Embryonic facial prominence (tissue), 1 donor: Measurements from ENCODE around the gene ATRNL1.
A peak's percentile ranks its signal among the peaks of the same experiment; 100 is the strongest.
"Not testable (repeated sequence)": the region's sequence is repeated elsewhere in the genome, so short reads cannot be mapped to it uniquely, and the experiment has no call there.

Source experiments
- DNase-seq: peaks from one replicate; pipeline ENCODE4 v3.0.0-alpha.2; 2016; ENCODE audit errors: extremely low spot score

ATRNL1 gene

DNA sequence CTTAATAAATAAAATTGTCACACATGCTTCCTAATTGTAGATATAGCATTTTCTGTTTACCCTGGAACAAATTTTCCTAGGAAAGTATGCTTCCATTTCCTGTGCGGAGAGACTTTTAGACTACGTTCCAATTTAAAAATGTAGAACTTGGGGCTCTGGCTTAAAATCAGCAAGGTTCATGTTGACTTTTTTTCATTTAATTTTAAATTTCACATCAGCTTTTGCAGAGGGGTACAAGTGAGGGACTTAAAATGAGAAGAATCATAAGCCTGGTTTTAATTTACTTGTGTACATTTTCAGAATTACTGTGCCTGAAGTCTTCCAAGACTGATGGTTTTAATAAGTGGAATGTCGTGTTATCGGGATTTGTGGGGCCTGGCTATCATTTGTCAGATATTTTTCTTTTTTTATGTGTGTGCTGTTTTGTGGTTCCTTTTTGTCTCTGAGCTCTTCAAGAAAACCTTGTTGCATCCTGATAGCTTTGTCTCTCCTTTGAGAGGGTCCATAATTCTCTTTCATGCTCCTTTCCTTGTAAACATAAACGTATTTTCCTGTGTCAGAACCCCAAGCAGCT is 8.8 kb upstream of the ATRNL1 start:
- peak; percentile 46 for DNase-seq

- DNase-seq = no peak
These were observed 2.0 kb upstream of the ATRNL1 start for GRCh38 chr10:115091161-115091560.

DNA sequence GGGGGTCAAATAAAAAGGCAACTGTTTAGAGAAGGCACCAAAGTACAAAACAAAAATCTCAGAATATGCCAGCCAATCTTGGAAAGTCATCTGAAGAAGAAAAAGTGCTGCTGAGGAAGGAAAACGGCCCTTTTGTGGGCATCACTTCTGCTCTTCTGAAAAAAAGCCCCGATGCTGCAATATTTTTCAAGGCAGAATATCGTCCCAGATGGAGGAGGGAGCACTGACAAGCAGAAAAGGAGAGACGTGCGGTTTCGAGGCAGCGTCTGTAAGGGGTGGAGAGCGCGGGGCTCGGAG is 959 bp upstream of the ATRNL1 start:
- no peak for DNase-seq

- peak; percentile 69 for DNase-seq
These were observed 445 bp upstream of the ATRNL1 start for GRCh38 chr10:115092555-115093285.

DNA sequence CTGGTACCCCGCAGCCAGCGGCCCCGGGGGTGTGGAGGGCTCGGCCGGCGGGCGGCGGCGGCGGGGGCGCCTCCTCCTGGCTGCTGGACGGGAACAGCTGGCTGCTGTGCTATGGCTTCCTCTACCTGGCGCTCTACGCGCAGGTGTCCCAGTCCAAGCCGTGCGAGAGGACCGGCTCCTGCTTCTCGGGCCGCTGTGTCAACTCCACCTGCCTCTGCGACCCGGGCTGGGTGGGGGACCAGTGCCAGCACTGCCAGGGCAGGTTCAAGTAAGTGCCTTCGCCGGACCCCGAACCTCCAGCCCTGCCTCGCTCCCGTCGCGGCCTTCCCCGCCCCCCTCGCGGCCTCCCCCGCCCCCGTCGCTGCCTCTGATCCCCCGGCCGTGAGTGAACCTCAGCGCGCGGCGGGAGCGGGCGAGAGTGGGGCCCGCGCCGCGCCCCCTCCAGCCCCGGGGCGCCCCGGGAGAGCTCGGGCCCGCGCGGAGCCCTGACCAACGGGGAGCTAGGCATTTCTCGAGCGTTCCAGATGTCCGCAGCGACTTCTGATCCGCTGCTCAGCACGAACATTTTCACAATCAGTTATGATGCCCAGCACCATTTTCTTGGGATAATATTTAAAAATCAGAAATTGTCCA is 727 bp downstream of the ATRNL1 start:
- no peak for DNase-seq

DNA sequence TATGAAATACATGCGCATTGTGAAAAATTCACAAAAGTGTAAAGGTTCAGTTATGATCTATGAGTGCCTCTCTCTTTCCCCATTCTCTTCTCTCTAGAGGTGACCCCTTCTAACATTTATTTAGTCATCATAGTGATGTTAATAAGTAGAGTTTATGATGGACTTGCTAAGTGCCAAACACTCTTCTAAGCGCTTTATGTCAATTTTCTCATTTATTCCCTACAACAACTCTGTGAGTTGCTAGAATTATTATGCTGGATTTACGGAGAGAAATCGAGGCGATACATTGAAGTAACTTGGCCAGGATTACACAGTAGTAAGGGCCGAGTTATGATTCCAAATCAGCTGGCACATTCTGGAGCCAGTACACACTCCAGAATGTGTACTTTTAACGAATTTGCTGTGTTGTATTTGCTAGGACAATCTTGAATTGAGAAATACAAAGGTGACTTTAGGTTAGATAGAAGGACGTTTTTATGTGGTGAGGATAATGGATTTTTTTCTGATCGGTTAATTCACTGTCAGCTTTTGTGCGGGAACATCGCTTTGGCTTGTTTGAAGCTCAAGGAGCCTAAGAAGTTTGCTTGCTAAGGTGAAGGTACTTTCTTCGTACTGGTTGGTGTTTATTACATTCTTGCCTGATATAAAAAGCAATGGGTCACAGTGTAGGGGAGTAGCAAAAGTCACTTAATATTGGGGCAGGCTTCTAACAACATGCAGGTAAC is 1.4 kb downstream of the ATRNL1 start:
- DNase-seq = no peak

GRCh38 chr10:115095758-115096157 is 2.6 kb downstream of the ATRNL1 start:
- no peak for DNase-seq

GRCh38 chr10:115103700-115104099 is 10.5 kb downstream of the ATRNL1 start:
- DNase-seq = no peak

DNA sequence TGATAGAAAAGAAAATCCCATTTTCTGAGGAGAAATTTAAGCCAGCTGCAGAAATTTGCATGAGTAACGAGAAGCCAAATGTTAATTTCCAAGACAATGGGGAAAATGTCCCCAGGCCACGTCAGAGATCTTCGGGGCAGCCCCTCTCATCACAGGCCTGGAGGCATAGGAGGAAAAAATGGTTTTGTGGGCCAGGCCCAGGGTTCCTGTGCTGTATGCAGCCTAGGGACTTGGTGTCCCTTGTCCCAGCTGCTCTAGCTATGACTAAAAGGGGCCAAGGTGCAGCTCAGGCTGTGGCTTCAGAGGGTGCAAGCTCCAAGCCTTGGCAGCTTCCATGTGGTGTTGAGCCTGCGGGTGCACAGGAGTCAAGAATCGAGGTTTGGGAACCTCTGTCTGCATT is 12.2 kb downstream of the ATRNL1 start:
- not testable (repeated sequence) for DNase-seq

- no peak for DNase-seq
These were observed 14.7 kb downstream of the ATRNL1 start for GRCh38 chr10:115107830-115108229.

- DNase-seq = no peak
These were observed 24.1 kb downstream of the ATRNL1 start for GRCh38 chr10:115117301-115117700.

GRCh38 chr10:115118346-115118745 is 25.2 kb downstream of the ATRNL1 start:
- no peak for DNase-seq

DNA sequence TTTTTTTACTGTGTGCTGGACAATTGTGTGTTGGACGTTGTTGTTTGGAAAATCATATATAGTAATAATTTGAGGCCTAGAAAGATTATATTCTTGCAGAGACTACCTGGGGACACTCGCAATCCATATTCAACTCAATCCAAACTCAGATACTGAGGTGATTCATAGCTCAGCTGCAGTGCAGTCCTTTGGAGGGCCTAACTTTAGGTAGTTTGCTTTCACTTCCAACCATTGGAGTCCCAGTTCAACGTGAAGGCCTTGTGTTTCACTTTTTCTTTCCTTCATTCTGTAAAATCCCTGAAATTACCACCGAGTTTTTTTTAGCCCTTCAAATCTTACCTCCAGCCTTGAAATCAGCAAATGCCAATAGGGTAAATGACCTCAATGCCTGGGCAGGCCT is 32.3 kb downstream of the ATRNL1 start:
- no peak for DNase-seq

- DNase-seq = peak; percentile 34
These were observed 36.6 kb downstream of the ATRNL1 start for GRCh38 chr10:115129752-115130151.

- DNase-seq = no peak
These were observed 43.5 kb downstream of the ATRNL1 start for GRCh38 chr10:115136616-115137015.

DNA sequence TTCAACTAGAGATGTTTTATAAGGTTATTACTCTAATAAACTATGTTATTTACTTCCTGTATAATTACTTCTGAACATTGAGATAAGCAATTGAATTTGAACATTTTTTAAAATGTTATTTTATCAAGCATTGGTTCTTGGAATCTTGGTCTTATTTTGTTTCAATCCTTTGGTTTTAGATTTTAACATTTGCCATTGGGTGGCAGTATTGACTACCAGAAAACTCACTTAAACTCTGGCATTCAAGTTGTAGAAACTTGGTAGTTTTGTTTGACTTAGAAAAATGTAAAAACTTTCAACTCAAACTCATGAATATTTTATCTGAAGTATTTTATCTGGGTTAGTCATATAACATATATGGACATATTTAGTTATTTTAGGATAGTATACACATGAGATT is 48.1 kb downstream of the ATRNL1 start:
- no peak for DNase-seq

DNA sequence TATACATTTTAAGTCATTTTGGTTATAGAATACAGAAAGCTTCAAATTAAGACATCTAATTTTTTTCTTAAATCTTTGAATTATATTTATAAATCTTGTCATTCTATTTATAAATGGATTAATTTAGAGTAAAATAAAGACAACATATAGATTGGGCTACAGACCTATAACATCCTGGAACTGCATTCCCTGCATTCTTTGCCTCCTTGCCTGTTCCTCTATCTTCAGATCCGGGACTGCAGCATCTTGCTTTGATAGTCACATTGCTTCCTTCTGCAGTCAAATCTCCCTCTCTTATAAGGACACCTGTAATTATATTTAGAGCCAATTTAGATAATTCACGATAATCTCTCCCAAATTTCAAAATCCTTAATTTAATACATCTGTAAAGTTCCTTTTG is 64.2 kb downstream of the ATRNL1 start:
- DNase-seq = no peak

DNA sequence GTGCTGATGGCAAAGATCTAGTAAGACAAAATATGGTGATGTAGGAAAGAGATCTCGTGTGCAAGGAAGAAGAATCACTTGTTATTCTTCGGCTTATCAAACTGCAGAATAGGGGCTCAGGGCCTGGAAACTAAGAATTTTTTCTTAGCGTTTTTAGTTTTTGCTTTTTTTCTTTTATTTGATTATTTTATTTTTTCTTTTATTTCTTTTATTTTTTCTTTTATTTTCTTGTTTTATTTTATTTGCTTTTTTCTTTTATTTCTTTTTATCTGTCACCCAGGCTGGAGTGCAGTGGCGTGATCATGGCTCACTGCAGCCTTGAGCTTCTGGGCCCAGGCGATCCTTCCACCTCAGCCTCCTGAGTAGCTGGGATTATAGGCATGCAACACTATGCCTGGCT is 70.0 kb downstream of the ATRNL1 start:
- no peak for DNase-seq

DNA sequence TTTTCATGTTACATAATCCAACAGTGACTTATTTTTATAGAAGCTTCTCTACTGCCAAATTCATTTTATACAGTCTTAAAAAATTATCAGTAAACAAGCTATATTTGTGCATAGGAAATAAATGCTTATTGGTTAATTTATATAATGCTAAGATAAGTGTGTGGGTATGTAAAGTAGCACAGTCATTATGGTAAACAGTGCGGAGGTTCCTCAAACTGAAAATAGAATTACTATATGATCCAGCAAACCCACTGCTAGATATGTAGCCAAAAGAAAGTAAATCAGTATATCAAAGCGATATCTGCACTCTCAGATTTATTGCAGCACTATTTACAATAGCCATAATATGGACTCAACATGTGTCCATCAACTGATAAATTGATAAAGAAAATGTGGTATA is 71.1 kb downstream of the ATRNL1 start:
- DNase-seq = no peak

- no peak for DNase-seq
These were observed 74.6 kb downstream of the ATRNL1 start for GRCh38 chr10:115167751-115168150.

DNA sequence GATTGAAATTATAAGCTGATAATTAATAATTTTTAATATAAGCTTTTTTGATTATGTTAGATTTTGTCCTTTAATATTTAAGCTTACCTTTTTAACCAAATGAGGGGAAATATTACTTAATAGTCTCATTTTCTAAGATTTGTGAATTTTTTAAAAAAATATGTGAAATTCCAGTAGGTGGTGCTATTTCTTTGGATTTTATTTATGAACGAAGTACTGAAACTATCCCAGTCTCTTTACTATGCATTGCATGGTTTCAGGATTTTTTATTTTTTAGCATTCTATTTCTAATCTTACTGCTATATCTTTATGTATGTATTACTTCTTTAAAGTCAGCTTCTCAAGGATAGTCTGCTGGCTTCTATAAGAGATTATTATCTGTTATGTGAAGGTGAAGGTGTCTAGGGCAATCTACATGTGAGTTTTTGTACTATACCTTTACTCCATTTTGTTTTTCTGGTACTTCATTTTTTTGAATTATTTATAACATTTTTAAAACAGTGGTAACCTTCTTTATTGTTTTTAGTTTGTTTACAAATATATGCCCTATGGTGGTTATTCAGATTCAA is 78.3 kb downstream of the ATRNL1 start:
- DNase-seq = peak; percentile 16

DNA sequence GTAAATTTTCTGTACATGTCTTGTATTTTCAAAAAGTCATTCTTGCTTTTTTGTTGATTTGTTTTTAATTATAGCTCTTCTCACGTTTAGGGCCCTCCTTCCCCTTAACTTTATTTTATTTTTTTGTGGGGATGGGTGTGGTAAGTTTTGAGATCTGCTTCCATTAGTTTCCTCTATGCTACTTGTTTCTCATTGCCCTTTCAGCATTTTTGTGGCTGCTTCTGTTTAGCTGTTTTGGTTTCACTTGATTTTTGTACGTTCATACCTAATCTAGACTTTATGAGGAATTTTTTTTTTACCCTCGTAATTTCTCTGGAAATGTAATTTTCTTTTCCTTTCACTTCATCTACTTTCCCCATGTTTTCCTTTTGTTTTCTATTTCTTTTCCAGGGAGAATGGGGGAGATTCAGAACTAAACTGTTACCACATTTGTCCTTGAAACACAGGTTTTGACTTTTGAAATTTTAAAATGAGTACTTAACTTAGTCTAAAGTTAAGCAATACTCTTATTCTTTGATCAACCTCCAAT is 80.8 kb downstream of the ATRNL1 start:
- DNase-seq = no peak
